NOMO-1 treated with dmso at 0.1 percent for 144 hours (cell line): ENCODE measurements around the gene SLC6A8.
A peak's percentile ranks its signal among the peaks of the same experiment; 100 is the strongest.
"Not testable (repeated sequence)": the region's sequence is repeated elsewhere in the genome, so short reads cannot be mapped to it uniquely, and the experiment has no call there.

ENCODE experiments used
- DNase-seq: peaks from one replicate; lab custom pipeline; 2025; ENCODE audit not compliant: unreplicated experiment; lab: John Stamatoyannopoulos, UW

Gene SLC6A8

DNA sequence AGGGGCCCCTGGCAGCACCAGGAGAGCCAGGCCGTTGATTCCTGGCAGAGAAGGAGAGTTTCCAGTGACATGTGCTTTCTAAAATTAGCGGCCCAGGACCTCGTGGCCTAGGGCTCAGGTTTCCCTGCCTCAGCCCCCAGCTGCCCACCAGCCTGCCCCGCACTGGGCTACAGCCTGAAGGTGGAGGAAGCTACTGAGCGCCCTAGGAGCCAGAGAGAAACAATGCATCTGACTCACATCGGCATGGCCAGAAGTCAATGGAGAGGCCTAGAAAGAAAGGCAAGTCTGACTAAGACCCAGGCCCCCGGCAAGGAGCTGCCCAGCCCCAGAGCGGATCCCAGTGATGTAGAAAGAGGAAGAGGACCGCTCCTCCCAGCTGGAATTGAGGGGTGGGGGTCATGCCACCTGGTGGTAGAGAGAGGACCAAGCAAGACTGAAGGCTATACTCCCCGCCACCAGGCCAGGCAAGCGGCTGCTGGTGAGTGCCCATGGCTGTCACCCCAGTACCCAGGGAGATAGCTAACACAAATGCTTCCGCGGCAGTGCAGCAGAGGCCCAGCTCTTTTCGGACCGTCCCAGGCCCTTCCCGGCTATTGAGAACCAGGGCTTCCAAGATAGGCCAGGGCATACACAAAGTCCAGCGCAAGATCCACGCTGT lies 17.8 kb downstream of the SLC6A8 start:
- not testable (repeated sequence) for DNase-seq

DNA sequence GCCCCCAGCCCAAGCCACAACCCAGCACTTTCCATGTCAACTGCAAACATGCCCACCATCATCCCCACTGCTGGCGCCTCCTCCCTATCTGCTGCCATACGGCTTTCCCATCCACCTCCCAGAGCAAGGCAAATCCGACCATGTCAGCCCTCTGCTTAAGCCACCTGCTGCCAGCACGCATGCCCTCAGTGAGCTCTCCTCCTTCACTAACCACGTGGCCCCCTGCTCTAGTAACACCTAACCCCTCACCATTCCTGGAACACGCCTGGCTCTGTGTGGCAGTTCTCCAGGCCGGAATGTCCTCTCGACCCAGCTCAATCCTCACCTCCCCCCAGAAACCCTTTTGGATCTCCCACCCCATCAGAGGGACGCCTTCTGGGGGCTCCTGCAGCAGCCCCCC lies 19.1 kb downstream of the SLC6A8 start:
- no peak for DNase-seq

DNA sequence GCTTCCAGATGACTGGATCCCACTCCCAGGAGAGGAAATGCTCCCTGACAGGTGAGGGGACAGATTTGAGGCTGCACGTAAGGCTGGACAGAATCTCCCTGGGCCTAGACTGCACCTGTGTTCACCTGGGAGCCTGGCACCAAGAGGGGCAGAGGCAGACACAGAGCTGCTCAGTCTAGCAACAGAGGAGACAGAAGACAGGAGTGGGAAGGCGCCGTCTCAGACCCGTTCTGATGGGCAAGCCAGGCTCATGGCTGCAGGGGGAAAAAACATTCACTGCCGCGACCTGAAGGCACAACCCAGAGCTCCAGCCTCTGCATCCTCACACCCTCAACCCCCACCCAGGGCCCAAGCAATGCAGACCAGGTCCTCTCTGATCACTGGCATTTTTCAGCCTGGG lies 19.7 kb downstream of the SLC6A8 start:
- DNase-seq, result no peak

DNA sequence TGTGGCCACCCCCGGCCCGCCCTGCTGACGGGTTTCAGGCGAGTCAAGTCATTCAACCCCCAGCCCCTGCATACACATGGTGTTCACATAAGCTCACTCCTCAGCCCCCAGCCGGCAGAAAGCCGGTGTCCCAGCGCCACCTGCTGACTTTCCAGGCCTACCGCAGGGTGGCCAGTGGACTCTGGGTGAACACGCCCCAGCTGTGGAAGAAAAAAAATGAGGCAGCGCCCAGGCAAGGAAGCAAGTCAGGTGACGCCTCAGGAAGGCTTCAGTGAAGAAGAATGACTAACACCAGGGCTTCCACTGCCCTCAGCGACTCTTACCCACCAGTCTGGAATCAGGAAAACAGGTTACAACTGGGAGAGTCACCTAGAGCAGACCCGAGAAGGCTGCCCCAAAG lies 20.7 kb downstream of the SLC6A8 start:
- no peak for DNase-seq

DNA sequence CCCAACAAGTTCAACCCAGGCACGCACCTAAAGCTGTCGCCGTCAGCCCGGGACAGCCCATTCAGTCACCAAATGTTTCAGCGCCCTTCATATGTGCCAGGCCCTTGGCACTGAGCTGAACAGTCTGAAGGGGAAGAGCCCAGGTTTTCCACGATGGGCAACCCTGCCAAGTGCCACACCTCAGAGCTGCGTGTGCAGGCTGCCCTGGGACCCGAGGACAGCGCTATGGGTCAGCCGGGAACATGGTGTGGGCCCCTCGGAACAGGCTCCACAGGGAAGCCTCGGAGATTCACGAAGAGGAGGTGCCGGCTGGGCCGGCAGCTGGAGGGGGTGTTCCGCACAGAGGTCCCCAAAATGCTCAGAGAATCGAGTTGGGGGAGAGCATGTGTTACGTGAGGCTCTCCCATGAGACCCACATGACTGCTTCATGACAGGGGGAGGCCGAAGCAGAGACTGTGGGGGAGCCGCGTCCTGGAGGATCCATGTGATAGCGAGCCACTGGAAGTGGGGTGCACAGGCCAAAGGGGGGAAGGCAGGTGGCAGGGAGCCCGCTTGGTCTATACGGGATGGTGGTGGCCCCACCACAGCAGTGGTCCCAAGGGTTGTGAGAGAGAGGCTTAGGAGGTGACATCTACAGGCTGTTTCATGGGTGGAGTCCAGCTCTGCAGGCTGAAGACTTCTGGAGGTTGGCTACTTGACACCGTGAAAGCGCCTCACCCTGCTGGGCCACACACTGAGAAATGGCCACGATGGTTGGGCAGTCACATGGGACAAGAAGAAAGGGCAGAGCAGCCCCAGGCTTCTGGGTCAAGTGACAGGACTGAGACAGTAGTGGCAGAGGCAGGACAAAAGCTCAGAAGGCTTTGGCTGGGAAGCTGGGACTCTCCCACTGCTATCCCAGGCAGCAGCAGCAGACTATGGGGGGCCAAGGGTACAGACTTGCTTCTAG lies 22.3 kb downstream of the SLC6A8 start:
- DNase-seq, result no peak

DNA sequence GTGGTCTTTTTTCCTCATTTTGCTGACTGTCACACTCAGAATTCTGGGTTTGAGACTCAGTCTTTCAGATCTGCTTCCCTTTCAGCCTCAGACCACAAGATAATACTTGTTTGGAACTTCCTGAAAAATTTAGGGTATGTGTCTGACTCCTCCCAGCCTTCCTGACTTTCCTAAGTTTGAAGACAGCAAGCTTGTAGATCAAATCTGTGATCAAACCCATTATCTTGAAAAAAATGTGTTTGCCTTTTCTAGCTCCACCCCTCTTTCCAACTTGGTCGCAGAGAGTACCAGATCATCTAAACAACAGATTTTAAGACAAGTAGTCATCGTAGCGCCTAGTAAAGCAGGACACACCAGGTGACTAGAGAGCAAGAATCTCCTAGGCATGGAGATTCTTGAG lies 26.5 kb downstream of the SLC6A8 start:
- no peak for DNase-seq

DNA sequence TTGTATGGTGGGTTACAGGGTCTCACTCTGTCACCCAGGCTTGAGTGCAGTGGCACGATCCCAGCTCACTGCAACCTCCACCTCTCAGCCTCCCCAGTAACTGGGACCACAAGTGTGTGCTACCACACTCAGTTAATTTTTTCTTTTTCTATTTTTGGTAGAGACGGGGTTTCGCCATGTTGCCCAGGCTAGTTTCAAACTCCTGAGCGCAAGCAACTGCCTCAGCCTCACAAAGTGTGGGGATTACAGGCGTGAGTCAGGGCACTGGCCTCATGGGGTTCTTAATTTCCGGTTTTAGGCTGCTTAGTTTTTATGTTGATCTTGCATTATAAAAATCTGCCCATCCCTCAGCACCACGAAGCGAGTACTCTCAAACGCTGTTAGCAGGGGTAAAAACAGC lies 29.7 kb downstream of the SLC6A8 start:
- no peak for DNase-seq

DNA sequence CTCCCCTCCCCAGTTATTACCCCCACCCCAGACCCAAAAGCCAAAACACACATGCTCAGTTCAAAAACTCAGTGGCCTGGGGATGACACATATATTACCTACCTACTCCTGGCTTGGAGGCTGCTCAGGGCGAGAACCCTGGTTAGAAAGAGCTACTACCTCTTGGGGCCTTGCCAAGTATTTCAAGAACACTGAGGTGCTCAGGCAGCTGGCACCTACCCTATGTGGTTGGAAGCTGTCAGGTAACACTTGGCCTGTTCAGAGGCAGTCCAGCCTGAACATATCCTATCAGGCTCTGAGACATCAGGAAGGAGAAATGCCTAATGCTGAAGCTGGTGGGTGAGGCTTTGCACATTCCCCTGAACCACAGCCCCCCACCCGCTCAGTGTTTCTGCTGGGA lies 31.5 kb downstream of the SLC6A8 start:
- DNase-seq, result no peak

DNA sequence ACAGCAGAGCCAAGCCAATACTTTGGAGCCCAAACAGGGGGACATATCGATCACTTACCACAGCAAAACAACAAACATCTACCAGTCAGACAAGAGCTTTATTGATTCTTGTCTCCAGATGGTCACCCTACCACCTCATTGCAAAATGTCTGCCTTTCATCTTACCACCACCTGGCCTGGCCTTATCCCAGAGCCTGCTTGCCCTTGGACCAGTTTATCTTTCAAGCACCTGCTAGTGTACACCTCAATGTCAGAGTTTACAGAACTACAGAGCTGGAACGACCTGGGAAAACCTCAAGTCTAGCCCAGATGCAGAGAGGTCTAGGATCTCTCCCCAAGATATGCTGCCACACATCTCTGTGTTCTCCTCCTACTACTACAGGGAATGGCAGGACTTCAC lies 32.0 kb downstream of the SLC6A8 start:
- no peak for DNase-seq

DNA sequence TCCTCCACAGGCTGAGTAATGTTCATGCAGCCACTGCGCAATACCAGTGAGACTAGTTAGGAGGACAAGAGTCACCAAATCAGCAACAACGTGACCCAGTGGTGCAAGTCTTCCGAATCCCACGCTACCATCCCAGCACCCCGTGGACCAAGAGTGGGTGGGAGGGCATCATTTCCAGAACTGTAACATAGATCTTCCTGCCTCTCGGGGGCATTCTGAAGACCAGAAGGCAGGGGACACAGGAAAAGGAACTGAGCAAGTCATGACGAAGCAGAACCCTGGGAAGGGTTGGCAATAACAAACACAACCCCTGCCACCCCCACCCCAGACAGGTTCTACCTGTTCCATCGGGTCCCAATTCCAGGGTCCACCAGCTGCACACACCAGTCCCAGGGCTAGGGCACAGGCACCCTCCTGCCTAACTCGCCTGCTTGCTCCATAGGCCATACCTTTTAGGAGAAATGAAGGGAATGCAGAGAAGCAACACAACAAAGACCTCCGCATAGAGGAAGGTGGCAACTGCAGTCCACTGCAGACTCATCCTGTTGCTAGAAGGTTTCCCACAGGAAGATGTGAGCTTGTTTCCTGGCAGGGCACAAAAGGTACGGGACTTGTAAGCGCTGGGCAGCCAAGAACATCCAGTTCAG lies 35.1 kb downstream of the SLC6A8 start:
- no peak for DNase-seq

DNA sequence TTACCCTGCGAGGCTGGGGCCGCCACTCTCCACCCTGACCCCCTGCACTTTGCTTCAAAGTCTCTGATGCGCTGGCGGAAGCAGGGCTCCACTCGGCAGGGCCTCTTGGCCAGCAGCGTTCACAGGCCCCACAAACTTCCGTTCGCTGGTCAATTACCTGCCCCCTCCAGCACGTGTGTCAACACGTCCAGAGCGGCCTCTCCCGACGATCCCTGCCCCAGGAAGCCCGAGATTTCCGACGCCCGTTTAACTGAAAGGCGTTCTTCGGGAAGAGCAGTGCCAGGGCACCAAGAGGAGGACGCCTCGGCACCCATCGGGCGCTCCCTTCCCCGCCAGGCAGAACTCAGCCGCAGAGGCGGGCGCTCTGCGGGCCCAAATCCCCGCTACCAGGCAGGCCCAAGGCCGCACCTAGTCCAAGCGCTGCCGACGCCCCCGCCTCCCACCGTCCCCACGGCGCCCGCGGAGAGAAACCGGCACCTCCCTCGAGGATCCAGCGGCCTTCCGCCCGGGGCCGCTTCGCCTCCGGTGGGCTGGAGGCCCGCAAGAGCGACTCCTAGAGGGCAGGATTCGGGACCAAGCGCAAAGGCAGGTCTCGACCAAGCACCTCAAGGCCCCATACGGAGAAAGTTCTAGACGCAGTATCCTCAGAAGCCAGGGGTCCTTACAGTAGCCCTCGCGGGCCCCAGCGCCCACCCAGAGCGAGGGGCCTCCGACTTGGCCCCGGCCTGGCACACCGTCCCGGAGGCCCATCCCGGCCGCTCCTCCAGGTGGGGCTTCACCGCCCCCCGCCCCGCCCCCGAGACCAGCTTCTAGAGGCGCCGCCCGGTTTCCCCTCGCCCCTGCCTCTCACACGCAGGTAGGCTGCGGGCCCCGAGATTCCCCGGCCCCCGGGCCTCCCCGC lies 35.9 kb downstream of the SLC6A8 start:
- DNase-seq, result peak; percentile 10

DNA sequence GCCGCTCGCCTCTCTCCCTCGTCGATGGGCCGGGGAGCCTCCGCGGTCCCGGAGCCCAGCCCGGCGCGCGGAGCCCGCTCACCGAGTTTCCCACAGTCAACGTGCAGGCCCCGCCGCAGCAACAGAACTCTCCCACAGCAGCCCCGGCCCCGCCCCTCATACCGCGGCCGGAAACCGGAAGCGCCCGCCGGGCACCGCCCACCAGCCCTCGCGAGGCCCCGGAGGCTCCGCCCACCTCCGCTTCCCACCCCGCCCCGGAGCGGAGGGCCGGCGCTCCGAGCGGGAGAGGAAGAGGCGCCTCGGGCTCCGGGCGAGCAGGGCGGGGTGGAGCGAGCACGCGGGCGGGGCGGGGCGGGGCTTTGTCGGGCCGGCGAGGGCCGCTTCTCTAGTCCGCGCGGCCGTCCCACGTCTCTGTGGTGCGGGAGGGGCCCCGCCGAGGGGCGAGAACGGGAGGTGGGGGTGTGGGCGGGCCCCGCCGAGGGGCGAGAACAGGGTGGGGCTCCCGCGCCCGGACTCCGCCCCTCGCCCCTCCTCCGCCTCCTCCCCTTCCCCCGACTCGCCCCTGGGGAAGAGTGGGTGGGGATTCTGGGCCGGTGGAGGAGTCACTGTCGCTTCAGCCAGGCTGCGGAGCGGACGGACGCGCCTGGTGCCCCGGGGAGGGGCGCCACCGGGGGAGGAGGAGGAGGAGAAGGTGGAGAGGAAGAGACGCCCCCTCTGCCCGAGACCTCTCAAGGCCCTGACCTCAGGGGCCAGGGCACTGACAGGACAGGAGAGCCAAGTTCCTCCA lies 36.7 kb downstream of the SLC6A8 start, which contains the start of the genes ABCD1 and BCAP31:
ABCD1 (plus strand) TSS at position 605 of the 787 bp plus-strand sequence. CDS start 411 bp downstream, outside the sequence.
BCAP31 (minus strand) TSS at position 136 of the 787 bp plus-strand sequence. CDS start 1,143 bp downstream, outside the sequence.
- peak; percentile 92 for DNase-seq

DNA sequence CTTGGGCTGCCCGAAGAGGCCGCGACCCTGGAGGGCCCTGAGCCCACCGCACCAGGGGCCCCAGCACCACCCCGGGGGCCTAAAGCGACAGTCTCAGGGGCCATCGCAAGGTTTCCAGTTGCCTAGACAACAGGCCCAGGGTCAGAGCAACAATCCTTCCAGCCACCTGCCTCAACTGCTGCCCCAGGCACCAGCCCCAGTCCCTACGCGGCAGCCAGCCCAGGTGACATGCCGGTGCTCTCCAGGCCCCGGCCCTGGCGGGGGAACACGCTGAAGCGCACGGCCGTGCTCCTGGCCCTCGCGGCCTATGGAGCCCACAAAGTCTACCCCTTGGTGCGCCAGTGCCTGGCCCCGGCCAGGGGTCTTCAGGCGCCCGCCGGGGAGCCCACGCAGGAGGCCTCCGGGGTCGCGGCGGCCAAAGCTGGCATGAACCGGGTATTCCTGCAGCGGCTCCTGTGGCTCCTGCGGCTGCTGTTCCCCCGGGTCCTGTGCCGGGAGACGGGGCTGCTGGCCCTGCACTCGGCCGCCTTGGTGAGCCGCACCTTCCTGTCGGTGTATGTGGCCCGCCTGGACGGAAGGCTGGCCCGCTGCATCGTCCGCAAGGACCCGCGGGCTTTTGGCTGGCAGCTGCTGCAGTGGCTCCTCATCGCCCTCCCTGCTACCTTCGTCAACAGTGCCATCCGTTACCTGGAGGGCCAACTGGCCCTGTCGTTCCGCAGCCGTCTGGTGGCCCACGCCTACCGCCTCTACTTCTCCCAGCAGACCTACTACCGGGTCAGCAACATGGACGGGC lies 37.5 kb downstream of the SLC6A8 start:
- DNase-seq, result no peak

DNA sequence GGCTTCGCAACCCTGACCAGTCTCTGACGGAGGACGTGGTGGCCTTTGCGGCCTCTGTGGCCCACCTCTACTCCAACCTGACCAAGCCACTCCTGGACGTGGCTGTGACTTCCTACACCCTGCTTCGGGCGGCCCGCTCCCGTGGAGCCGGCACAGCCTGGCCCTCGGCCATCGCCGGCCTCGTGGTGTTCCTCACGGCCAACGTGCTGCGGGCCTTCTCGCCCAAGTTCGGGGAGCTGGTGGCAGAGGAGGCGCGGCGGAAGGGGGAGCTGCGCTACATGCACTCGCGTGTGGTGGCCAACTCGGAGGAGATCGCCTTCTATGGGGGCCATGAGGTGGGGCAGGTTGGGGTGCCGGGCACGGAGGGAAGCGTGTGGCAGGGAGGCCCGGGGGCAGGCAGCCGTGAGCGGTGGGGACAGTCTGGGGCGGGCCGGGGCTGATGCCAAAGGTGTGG lies 38.1 kb downstream of the SLC6A8 start:
- no peak for DNase-seq

DNA sequence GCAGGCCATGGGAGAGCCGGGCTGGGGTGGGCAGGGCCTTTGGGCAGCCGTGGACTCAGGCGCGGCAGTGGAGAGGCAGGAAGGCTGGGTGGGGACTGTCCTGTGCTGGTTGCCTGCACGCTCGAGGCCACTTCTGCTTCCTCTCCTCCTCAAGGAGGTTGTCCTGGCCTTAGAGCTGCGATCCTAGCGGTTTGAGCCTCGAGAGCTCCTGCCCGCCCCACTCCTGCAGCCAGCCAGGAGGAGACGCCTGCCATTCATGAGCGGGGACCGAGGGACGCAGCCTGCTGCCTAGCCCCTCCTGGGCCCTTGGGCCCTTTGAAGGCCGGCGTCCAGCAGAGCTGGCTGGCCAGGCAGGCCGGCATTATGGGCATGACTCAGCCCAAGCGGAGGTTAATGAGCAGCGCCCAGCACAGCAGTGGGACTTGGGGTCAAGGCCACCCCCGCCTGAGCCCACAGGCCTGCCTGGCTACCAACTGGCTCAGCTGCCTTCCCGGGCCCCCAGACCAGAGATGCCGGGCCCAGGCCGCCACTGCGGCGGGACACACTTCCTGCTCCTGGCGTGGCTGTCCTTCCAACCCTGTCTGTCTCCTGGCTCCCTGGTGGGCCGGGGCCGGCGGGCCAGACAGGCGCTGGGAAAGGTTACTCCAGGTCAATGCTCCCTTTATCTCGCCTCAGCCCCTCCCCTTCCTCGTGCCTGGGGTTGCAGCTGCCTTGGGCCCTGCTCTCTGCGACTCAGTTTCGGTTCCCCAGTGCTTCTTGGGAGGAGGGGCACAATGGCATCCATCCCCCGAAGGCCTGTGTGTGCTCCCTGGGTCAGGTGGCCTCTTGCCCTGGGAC lies 38.8 kb downstream of the SLC6A8 start:
- peak; percentile 85 for DNase-seq

DNA sequence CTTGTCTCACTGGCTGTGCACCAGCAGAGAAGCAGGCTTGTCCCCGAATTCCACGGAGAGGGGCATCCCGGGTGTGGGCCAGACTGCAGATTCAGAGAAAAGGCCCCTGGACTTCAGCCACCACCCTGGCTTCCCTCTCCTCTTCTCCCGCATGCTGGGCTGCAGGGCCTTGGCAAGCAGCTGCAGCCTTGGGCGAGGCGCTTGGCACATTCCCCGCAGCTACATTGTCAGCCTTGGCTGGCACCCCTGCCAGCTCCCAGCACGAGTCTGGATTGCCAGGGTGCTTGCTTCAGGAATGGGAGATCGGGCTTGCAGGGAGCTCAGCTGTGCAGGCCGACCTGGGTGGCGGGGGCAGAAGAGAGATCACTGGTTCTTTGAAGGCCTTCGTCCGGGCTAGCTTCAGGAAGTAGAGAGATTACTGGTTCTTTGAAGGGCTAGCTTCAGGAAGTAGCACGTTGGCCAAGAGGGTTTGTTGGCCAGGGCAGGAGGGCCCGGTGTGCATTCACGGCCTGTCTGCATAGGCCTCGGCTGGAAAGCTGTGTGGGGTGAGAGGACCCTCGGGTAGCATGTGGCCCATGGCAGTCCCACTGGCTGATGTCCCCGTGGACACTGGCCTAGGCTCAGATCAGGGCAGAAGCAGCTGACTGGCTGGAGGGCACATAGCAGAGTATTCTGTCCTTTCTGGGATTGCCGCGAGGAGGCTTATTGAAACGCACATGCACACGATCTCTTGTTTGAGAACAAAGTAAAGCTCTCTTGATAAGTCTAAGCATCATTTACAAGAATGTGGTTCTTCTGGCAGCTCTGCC lies 39.6 kb downstream of the SLC6A8 start:
- peak; percentile 37 for DNase-seq

DNA sequence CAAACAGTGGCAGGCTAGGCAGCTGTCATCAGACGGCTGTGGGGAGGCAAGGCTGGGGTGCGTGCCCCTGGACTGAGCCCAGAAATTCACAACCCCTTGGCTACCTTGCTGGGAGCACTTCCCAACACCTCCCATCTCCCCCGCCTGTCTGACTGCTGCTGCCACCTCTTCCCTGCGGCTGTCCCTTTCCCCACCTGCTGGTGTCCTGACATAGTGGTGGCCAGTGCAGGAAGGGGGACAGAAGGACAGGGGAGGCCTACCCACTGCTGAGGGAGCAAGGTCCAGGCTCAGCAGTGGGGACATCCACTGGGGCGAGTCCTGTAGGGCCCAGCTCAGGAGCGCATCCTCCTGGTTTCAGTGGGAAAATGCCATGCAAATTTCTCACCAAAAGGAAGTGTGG lies 40.4 kb downstream of the SLC6A8 start:
- DNase-seq, result no peak
